Activated CD4-positive, CD25-positive, alpha-beta regulatory T cell (primary cell): Measurements from ENCODE around the gene ABCA2.

ENCODE experiments used
- DNase-seq, 4 experiments: peaks; one replicate each; lab custom pipeline; 2025; lab: John Stamatoyannopoulos, UW

Gene ABCA2

GRCh38 chr9:137030538-137031527 is 2.8 kb upstream of the ABCA2 start:
- DNase-seq = peak in 1 of 4 experiments; percentile 25

- no peak for DNase-seq
Measured at GRCh38 chr9:137030006-137030405, 2.0 kb upstream of the ABCA2 start.

- DNase-seq = peak; percentile 43 to 76 (median 64)
Measured at GRCh38 chr9:137029058-137029936, 1.3 kb upstream of the ABCA2 start.

GRCh38 chr9:137028263-137029057 is 423 bp upstream of the ABCA2 start:
- DNase-seq = peak; percentile 36 to 57 (median 46)

- DNase-seq = no peak
Measured at GRCh38 chr9:137026828-137027227, 1.2 kb downstream of the ABCA2 start.

- no peak for DNase-seq
Measured at GRCh38 chr9:137026384-137026783, 1.7 kb downstream of the ABCA2 start.

- no peak for DNase-seq
Measured at GRCh38 chr9:137025517-137025966, 2.5 kb downstream of the ABCA2 start.

GRCh38 chr9:137023583-137023991 is 4.5 kb downstream of the ABCA2 start:
- DNase-seq = no peak

- no peak for DNase-seq
Measured at GRCh38 chr9:137023157-137023556, 4.9 kb downstream of the ABCA2 start.

GRCh38 chr9:137022662-137023008 is 5.4 kb downstream of the ABCA2 start:
- DNase-seq = no peak

GRCh38 chr9:137021979-137022661 is 5.9 kb downstream of the ABCA2 start:
- peak; percentile 46 to 51 (median 48) for DNase-seq

- no peak for DNase-seq
Measured at GRCh38 chr9:137021568-137021978, 6.5 kb downstream of the ABCA2 start.

- no peak for DNase-seq
Measured at GRCh38 chr9:137020771-137021567, 7.1 kb downstream of the ABCA2 start.

GRCh38 chr9:137019891-137020683 is 8.0 kb downstream of the ABCA2 start:
- no peak for DNase-seq

GRCh38 chr9:137018761-137019559 is 9.1 kb downstream of the ABCA2 start:
- no peak for DNase-seq

- DNase-seq = no peak
Measured at GRCh38 chr9:137017791-137018497, 10.1 kb downstream of the ABCA2 start.

GRCh38 chr9:137017071-137017470 is 11.0 kb downstream of the ABCA2 start:
- DNase-seq = no peak

- DNase-seq = no peak
Measured at GRCh38 chr9:137016436-137016835, 11.6 kb downstream of the ABCA2 start.
